Measurements from ENCODE around the gene ECT2L. TPM values are rescaled to one million over a fixed set of nuclear protein-coding genes. Genes with fewer than 3 reads are reported as not detected.
A peak's percentile ranks its signal among the peaks of the same experiment; 100 is the strongest.

The ECT2L gene
- total and polyA plus RNA-seq, 2 of the 13 experiments (the other 11 are each of a cell fraction or from before 2014, with no cell fraction given): 0.12 TPM; not detected in 1

GRCh38 chr6:138773177-138774091 is 22.5 kb upstream of the ECT2L start, which contains the start of gene CCDC28A (continued):
- TF ChIP-seq, protein P1, sequence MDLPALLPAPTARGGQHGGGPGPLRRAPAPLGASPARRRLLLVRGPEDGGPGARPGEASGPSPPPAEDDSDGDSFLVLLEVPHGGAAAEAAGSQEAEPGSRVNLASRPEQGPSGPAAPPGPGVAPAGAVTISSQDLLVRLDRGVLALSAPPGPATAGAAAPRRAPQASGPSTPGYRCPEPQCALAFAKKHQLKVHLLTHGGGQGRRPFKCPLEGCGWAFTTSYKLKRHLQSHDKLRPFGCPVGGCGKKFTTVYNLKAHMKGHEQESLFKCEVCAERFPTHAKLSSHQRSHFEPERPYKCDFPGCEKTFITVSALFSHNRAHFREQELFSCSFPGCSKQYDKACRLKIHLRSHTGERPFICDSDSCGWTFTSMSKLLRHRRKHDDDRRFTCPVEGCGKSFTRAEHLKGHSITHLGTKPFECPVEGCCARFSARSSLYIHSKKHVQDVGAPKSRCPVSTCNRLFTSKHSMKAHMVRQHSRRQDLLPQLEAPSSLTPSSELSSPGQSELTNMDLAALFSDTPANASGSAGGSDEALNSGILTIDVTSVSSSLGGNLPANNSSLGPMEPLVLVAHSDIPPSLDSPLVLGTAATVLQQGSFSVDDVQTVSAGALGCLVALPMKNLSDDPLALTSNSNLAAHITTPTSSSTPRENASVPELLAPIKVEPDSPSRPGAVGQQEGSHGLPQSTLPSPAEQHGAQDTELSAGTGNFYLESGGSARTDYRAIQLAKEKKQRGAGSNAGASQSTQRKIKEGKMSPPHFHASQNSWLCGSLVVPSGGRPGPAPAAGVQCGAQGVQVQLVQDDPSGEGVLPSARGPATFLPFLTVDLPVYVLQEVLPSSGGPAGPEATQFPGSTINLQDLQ (CRISPR knock-in tag; IDR thresholded peaks at IDR 0.05): no peak
- TF ChIP-seq FOXK1 (CRISPR knock-in tag; IDR thresholded peaks at IDR 0.05; ENCODE audit: borderline replicate concordance, low read depth): peak; percentile 100
- TF ChIP-seq, protein P2, sequence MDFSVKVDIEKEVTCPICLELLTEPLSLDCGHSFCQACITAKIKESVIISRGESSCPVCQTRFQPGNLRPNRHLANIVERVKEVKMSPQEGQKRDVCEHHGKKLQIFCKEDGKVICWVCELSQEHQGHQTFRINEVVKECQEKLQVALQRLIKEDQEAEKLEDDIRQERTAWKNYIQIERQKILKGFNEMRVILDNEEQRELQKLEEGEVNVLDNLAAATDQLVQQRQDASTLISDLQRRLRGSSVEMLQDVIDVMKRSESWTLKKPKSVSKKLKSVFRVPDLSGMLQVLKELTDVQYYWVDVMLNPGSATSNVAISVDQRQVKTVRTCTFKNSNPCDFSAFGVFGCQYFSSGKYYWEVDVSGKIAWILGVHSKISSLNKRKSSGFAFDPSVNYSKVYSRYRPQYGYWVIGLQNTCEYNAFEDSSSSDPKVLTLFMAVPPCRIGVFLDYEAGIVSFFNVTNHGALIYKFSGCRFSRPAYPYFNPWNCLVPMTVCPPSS (IDR thresholded peaks at IDR 0.05): no peak
- peak; percentile 64; the same call in 1 of the 2 replicates for TF ChIP-seq MED1 (CRISPR knock-in tag; IDR thresholded peaks at IDR 0.05)
- TF ChIP-seq ZNF446 (CRISPR knock-in tag; IDR thresholded peaks at IDR 0.05): 0 out of 2 replicates have a peak, but pooled peaks have one; percentile 38
- no peak for TF ChIP-seq ZNF329 (CRISPR knock-in tag; IDR thresholded peaks at IDR 0.05; ENCODE audit: low read depth)
- peak; percentile 23 for TF ChIP-seq PCBP2 (optimal IDR thresholded peaks at IDR 0.05; ENCODE audit: low read depth, low read length, poor library complexity, severe bottlenecking)
- TF ChIP-seq ATF4 (CRISPR knock-in tag; IDR thresholded peaks at IDR 0.05): peak in 1 of 2 experiments; percentile 80; a peak in 2 of 4 replicates
- TF ChIP-seq RNF219 (CRISPR knock-in tag; IDR thresholded peaks at IDR 0.05): no peak
- TF ChIP-seq MXD4 (CRISPR knock-in tag; IDR thresholded peaks at IDR 0.05): peak; percentile 95; the same call in 1 of the 2 replicates
- no peak for TF ChIP-seq ZNF407 (CRISPR knock-in tag; IDR thresholded peaks at IDR 0.05; ENCODE audit: not compliant biosample characterization)
